Measurements from ENCODE around the gene VPS13C.

DNA sequence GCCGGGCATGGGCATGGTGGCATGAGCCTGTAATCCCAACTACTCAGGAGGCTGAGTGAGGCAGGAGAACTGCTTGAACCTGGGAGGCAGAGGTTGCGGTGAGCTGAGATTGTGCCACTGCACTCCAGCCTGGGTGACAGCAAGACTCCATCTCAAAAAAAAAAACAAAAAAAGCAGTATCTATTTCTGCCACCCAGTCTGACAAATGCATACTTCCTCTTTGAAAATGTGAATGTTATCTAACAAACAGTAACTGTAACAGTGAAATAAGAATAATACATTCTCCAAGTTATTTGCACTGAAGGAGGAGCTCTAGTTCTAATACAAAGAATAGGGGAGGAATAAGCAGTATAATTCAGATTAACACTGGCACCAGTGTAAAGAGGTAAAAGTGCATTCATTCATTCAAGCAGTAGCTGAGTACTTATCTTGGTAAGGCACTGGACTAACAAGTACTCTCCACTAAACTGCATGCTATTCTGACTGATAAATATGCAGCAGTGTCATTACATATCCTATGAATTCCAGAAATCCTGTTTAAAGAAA lies 12.9 kb downstream of the VPS13C start:
- TF ChIP-seq, protein P1, sequence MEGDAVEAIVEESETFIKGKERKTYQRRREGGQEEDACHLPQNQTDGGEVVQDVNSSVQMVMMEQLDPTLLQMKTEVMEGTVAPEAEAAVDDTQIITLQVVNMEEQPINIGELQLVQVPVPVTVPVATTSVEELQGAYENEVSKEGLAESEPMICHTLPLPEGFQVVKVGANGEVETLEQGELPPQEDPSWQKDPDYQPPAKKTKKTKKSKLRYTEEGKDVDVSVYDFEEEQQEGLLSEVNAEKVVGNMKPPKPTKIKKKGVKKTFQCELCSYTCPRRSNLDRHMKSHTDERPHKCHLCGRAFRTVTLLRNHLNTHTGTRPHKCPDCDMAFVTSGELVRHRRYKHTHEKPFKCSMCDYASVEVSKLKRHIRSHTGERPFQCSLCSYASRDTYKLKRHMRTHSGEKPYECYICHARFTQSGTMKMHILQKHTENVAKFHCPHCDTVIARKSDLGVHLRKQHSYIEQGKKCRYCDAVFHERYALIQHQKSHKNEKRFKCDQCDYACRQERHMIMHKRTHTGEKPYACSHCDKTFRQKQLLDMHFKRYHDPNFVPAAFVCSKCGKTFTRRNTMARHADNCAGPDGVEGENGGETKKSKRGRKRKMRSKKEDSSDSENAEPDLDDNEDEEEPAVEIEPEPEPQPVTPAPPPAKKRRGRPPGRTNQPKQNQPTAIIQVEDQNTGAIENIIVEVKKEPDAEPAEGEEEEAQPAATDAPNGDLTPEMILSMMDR (IDR thresholded peaks at IDR 0.05): no peak
- TF ChIP-seq ZFX (IDR thresholded peaks at IDR 0.05; ENCODE audit: borderline replicate concordance): no peak

All from 22Rv1 (cell line).